Stimulated activated CD4-positive, alpha-beta T cell treated with anti-CD3 and anti-CD28 coated beads, Interleukin-4, amount 100 ng/mL, for 24 hours (primary cell): ENCODE data around the gene POPDC3.
"Not testable (repeated sequence)": the region's sequence is repeated elsewhere in the genome, so short reads cannot be mapped to it uniquely, and the experiment has no call there.

Experiments
- DNase-seq: peaks from one replicate; pipeline ENCODE4 v3.0.0-alpha.2; 2020

Gene POPDC3, protein sequence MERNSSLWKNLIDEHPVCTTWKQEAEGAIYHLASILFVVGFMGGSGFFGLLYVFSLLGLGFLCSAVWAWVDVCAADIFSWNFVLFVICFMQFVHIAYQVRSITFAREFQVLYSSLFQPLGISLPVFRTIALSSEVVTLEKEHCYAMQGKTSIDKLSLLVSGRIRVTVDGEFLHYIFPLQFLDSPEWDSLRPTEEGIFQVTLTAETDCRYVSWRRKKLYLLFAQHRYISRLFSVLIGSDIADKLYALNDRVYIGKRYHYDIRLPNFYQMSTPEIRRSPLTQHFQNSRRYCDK

DNA sequence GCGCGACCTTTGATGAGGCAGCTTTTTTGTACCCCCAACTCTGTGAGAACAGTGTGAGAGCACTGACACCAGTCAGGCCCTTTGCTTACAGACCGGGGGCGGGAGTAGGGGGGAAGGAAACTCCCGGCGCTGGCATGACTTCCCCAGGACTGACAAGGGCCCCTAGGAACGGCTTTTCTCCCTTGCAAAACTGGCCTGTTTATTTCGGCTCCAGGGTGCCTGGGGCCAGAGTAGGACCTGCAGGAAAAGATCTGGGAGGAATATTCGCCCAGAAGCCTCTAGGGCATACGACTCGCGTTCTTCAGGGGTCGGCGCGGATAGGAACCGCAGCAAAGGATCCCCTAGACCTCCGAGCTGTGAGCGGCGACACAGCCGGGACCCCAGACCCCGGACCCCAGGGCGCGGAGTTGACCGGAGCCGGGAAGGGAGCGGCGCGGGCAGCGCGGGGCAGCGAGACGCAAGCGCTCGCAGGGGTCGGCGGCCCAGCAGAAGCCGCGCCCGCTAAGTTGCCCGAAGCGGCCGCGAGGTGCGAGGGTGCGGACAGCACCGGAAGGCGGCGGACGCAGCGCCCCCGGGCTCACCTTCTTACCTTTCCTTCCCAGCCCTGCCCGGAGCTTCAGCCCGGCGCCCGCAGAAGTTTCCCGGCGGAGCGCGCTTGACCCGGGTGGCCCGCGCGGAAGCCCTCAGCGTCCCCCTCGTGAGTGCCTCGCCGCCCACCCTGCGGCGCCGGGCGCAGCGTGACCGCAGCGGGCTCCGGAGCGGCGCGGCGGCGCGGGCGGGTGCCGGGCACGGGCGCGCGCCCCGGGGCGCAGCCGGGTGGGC is at the start of gene POPDC3:
TSS of gene POPDC3 (minus strand) at position 771 of the 822 bp plus-strand sequence. CDS start 18,105 bp downstream, outside the sequence.
- DNase-seq = no peak

DNA sequence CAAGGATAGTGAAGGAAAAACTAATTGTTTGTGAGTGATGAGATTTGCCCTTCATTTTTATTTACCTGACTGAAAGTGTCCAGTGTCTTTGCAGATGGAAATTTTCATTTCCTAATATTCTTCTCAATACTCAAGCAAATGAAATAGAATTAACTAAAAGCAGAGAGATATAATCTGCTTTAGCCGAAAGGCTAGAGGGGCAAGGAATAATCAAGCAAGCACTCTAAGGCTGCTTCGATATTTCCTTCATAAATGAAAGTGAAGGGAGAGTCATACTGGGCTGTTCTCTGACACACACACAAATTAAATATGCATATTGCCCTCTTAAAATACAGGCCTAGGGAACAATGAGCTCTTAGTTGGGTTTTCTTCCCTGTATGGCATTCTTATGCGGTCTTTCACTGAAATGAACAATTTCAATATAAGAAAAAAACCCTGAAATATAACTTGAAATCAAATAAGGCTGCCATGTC is 47.5 kb upstream of the POPDC3 start:
- DNase-seq = no peak

DNA sequence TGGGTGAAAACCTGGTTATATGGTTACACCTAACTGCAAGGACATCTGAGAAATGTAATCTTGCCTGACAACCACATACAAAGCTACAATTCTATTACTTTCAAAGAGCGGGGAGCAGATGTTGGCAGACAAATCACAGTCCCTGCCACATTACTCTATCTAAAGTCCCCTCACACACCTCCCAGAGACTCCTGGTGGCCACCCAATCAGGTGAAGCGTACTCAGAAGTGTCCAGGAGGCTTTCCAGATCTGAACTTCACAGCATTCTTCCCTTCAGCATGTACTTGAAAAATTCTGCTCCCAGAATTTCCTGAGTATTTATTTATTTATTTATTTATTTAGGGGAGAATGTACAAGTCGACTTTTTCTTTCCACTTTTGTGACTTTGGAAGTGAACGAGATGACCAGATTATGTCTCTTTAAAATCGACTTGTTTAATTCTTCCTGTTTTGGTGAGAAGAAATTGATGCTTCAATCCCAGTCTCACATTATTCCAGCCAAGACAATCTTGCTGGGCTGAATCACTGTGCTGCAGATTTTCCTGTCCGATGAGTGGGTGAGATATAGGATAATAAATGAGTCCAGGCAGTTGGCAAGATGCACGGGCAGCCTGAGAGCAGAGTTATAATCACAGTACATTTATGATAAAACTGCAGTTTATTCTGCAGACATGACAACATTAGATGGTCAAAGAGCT is 46.9 kb upstream of the POPDC3 start:
- DNase-seq = no peak

DNA sequence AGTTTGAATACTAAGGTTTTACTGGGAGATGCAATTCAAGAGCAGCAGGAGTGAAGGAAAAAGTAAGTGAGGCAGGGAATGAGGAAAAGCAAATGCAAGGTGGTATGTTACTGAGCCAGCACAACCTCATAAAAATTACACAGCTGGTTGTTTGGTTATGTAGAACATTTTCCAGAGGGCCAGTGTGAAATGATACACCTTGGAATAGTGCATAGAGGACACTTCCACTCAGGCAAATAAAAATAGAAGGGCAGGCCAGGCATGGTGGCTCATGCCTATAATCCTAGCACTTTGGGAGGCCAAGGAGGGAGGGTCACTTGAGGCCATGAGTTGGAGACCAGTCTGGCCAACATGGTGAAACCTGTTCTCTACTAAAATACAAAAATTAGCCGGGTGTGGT is 43.4 kb upstream of the POPDC3 start:
- no peak for DNase-seq

DNA sequence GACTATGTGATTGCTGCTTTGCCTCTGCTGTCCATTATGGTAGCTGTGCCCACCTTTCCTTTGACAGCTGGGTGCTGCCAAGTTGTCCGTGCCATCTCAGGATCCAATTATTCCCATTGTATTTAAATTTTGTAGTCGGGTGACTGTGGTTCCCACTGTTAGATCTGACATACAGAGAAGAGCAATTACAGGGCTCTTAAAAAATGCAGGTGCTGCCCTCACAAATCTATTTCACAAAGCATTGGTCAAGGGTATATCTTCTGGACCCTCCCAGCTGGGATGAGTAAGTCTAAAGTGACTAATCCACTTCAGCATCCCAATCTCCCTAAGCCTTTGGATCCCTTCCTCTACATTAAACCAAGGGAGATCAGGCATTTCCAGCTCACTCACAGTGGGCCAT is 41.4 kb upstream of the POPDC3 start:
- not testable (repeated sequence) for DNase-seq

DNA sequence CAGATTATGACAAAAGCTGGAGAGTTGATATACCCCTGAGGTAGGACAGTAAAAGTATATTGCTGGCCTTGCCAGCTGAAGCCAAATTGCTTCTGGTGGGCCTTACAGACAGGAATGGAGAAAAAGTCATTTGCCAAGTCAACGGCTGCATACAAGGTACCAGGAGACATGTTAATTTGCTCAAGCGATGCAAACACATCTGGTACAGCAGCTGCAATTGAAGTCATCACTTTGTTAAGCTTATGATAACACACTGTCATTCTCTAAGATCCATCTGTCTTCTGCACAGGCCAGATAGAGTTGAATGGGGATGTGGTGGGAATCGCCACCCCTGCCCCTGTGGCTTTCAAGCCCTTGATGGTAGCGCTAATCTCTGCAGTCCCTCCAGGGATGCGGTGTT is 40.4 kb upstream of the POPDC3 start:
- no peak for DNase-seq

DNA sequence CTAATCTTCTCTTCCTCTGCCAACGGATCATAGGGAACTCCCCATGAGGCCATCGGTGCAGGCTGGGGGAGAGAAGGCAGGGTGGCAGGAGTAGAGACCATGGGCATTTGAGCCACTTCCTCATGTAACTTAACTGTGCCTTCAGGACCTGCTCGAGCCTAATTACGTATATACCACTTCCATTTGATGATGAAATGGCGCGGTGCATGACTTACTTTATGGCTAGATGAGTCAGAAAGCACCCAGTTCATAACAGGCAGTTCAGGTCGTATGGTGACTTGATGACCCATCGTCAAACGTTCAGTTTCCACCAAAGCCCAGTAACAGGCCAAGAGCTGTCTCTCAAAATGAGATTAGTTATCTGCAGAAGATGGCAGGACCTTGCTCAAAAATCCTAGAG is 39.4 kb upstream of the POPDC3 start:
- DNase-seq = not testable (repeated sequence)

DNA sequence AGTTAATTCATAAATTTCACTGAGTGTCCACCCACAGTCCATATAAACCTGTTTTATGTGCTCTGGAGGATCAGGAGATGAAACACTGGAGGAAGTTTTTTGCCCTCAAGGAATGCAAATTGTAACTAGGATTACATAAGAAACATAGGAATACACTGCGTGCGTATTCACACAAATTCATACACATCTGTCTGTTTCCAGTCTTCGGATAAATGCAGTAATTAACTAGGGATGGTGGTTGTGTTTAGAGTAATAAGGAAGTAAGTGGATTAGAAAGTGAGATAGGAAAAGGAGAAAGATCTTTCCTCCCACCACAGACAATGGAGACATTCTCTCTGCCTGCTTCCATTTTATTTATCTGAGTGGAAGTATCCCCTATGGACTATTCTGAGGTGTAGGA is 35.7 kb upstream of the POPDC3 start:
- DNase-seq = no peak

DNA sequence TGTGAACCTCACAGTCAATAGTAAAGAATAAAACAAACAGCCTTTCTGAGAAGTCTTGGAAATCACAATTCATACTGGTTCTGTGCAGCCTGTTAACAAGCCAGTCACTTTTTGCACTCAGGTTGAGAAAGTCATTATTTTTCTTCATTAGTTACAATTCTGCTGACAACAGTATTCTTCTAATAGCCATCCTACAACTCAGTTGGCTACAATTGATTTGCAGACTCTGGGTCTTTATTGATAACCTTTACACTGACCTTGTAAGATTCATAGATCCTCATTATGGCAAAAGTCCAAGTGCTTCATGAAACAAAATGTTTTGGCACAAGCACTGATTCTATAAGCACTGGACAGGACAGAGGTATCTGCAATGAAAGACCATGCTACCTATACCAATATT is 34.9 kb upstream of the POPDC3 start:
- no peak for DNase-seq

DNA sequence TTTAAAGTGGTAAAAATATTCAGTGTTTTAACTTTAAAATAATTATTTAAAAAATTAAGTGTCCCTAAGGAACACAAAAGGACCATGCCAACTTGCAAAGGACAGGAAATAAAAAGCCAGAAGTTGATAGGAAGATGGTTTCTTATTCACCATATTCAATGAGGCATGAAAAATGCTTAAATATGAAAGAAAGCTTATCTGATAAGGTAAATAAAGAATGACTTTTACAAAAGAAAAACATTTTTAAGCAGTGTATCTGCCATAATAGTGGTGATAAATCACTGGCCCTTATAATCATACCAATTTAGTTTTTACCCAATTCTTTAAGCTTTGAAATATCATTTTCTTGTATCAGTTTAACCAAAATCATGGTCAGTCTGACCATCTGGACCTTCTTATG is 33.5 kb upstream of the POPDC3 start:
- DNase-seq = no peak

DNA sequence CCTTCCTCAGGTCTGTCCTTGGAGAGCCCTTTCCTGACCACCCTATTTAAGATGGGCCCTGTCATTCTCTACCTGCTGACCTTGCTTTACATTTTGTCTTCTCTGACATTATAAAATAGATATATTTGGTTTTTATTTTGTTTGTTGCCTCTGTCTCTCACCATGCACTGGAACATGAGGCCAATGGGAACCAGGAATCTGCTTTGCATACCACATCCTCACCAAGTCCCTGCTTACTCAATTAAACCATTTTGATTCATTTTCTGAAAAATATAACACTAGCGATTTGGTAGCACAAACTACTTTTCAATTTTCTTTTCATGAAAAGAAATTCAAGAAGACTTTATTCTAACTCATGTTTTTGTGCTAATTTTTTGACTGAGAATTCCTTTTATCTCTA is 32.8 kb upstream of the POPDC3 start:
- DNase-seq = no peak

DNA sequence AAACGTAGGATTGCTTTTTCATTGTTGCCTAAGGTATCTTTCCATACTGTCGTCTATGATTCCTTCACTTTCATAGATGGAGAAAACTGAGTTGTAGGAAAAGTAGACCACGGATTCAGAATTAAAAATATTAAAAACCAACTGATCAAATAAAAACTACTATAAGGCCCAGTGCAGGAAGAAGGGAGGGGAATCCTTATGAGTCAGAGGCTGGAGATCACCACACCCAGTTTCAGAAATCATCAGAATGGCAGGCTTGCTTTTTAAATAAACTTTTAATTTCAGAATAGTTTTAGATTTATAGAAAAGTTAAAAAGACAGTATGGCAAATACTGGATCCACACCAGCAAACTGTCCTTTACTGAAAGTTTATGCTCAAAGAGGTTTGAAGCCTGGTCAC is 32.0 kb upstream of the POPDC3 start:
- no peak for DNase-seq

DNA sequence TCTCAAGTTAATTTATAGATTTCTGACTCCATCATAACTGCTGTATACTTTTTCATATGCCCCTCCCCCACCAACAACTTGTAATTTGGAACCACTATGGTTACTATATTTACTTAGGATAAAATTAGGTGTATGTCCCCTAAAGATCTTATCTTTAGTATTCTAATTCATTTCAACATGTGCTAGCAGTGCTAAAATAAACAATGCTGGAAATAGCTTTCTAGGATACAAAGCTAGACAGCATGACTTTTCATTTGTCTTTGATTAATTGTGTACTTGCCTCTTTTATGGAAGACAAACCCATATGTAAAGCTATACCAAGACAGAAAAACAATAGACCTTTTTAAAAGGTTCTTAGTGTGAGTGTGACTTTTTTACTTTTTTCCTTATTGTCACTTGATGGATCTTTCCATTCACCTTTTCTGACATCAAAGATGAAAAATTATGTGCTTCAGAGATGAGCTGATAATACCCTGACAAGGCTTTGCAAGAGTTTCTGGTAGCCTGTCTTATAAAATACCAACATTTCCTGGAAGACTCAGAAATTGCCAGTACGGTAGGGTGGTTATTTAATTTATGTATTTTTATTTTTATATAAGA is 31.2 kb upstream of the POPDC3 start:
- no peak for DNase-seq

DNA sequence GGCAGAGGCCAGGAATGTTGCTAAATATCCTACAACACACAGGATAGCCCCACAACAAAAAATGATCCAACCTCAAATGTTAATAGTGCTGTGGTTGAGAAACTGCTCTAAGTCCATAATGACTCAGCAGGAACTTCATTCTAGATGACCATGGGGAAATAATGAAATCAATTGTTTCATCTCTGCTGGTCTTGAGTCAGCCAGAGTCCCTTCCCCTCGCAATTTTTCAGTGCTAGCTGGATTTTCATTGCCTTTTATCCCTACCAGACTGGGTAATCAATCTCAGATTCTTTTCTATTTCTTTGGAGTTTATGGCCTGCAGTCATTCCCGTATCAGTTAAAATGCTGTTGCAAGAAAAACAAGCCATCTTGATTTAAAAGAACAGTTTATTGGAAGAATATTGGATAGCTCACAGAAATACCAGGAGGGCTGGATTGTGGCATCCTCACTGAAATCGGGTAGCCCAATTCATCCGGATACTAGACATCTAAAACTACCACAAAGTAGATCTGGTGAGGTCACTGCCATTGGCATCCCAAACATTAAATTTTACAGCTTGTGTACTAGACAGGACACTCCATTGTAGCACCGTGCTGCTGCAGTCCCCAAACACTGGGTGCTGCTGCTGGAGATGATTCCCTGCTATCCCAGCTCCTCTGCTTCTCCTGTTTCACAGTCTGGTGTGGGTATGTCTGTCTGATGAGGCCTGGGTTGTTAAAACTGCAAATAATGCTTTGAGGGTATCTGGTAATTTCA is 30.3 kb upstream of the POPDC3 start:
- DNase-seq = no peak

DNA sequence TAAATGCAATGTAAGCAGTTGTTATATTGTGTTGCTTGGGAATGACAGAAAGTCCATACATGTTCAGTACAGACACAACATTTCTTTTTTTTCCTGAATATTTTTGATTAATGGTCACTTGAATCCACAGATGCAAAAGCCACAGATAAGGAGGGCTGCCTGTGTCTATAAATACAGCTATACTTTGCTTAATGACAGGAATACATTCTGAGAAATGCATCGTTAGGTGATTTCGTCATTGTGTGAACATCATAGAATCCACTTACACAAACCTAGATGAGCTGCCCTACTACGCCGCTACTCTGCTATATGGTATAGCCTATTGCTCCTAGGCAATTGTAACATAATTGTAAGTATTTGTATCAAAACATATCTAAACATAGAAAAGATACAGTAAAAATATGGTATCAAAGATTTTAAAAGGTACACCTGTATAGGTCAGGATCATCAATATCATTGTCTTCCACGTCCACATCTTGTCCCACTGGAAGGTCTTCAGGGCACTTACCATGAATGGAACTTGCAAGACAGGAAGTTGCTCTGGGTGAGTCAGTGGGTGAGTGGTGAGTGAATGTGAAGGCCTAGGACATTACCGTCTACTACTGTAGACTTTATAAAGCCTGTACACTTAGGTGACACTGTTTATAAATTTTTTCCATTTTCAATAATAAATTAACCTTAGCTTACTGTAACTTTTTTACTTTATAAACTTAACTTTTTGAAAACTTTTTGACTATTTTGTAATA is 27.9 kb upstream of the POPDC3 start:
- no peak for DNase-seq

DNA sequence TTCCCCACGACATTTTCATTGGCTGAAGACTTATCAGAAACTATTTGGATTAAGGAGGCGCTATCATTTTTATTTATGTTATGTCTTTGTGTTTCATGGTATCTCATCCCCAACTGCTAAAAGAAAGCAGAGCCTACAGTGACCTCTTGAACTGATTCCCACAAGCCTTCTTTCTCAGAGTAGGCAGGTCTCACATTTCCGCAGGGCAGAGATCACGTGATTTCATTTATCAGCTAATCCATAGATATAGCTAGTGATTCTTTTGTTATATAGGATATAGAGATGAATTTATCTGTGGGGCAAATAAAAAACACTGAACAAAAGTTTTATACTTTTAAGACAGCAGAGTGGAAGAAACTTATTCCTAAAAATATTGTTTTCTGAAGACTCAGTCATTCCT is 25.0 kb upstream of the POPDC3 start:
- no peak for DNase-seq

DNA sequence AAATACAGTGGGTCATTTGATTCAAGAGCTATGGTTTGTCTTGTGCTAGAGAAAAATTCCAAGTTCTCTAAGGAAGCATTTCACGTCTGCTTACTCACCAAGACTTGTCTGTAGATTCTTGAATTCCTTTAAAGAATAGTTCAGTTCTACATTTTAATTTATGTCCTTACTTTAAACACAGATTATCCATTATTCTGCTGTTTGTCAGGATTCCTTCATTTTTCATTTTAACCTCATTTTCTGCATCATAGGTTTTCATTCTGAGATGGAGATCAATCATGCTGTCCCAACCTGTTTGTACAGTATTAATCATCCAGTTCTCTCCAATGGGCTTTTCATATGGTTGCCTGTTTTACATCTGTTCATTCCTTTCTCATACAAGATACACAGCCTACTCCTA is 24.5 kb upstream of the POPDC3 start:
- DNase-seq = no peak

DNA sequence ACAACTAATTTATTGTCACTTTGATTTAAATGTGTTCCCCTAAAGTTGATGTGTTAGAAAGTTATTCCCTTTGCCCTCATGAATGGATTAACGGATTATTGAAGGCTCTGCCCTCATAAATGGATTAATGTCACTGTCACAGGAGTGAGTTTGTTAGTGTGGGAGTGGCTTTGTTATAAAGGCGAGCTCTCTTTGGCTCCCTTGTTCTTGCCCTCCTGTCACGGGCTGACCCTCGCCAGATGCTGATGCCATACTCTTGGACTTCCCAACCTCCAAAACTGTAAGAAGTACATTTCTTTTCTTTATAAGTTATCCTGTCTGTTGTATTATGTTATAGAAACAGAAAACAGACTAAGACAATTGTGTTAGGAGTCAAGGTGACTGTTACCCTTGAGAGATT is 22.7 kb upstream of the POPDC3 start:
- no peak for DNase-seq

DNA sequence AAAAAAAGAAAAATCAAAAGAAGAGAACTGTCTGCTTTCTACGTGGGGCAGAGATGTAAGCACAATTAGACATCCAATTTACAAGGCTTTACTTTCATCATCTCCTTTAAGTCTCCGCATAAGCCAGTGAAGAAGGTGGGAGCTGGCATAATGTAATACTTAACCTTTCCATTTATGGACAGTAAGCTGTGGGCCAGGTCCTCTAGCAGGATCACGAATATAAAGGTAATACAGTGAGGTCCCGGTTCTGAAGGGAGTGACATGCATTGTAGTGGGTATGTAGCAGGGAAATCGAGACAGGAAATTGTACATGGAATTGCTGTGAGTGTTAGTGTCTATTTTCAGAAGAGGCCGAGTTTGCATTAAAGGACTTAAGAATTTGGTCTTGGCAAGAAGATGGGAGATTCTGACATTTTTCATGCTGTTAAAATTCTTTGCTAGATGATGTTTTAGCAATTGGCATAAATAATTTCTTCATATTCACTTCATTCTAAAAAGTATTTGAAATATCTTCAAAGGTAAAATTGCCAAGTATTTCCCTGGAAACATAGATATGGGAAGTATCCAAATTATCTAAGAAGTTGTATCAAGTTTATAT is 20.4 kb upstream of the POPDC3 start:
- no peak for DNase-seq

DNA sequence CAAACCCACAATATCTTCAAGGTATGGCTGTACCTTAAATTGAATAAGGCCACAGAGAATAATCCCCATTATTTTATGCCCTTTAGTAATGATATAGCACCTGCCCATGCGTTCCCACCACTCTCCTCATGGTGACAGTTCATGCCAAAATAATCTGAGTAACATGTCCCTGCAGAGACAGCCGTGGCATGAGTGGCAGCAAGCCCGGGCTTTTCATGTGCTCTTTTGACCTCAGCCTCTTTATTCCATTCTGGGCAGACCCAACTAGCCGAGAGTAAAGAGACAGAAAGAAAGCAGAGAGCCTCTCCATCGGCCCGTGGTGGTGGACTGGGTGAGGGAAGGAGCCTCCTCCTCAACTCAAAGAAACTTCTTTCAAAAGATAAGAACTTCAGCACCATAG is 19.9 kb upstream of the POPDC3 start:
- no peak for DNase-seq

DNA sequence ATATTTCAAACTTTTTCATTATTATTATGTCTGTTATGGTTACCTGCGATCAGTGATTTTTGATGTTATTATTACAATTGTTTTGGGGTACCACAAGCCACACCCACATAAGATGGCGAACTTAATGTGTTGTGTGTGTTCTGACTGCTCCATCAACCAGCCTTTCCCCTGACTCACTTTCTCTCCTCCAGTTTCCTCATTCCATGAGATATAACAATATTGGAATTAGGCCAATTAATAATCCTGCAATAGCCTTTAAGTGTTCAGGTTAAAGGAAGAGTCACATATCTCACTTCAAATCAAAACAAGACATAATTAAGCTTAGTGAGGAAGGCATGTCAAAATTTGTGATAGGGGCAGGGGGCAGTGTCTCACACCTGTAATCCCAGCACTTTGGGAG is 16.3 kb upstream of the POPDC3 start:
- no peak for DNase-seq
